DOHH2 (cell line): ENCODE results near the gene CAPN10.

Experiments used
- H3F3A ChIP-seq: fragments of 200-600 bp; sonication (generic), shearing (Covaris generic); 2 replicates; pipeline ENCODE4 v1.6.0; 2016; ENCODE audit warnings: antibody characterized with exemption, mild to moderate bottlenecking; ENCODE audit not compliant: control insufficient read depth, insufficient read depth
- H3K27ac ChIP-seq: fragments of 200-600 bp; sonication (generic); 2 replicates; pipeline ENCODE4 v1.5.1; 2014; ENCODE audit warnings: low read depth, mild to moderate bottlenecking, low read length, moderate library complexity
- H3K27me3 ChIP-seq: fragments of 200-600 bp; sonication (generic); 2 replicates; pipeline ENCODE4 v1.6.1; 2014; ENCODE audit warnings: mild to moderate bottlenecking, low read length, mixed read lengths; ENCODE audit not compliant: control insufficient read depth
- H3K36me3 ChIP-seq: fragments of 200-600 bp; sonication (generic); 2 replicates; pipeline ENCODE4 v1.6.1; 2014; ENCODE audit warnings: mild to moderate bottlenecking, low read length, moderate library complexity, mixed read lengths; ENCODE audit not compliant: control insufficient read depth
- H3K4me1 ChIP-seq: fragments of 200-600 bp; sonication (generic); 2 replicates; pipeline ENCODE4 v1.6.1; 2014; ENCODE audit warnings: mild to moderate bottlenecking, low read length, mixed read lengths; ENCODE audit not compliant: control insufficient read depth
- H3K4me2 ChIP-seq: fragments of 200-600 bp; sonication (generic); 2 replicates; pipeline ENCODE4 v1.6.0; 2014; ENCODE audit warnings: mild to moderate bottlenecking, low read length, moderate library complexity
- H3K4me3 ChIP-seq: fragments of 200-600 bp; sonication (generic); 2 replicates; pipeline ENCODE4 v1.5.1; 2014; ENCODE audit warnings: mild to moderate bottlenecking, low read length, mixed read lengths
- H3K79me2 ChIP-seq: fragments of 200-600 bp; sonication (generic); 2 replicates; pipeline ENCODE4 v1.6.1; 2014; ENCODE audit warnings: mild to moderate bottlenecking, low read length, mixed read lengths; ENCODE audit not compliant: control insufficient read depth
- H3K9me2 ChIP-seq: fragments of 200-600 bp; sonication (generic); replicated peaks from 2 replicates; pipeline ENCODE4 v1.6.1; 2014; ENCODE audit warnings: mild to moderate bottlenecking, low read length, mixed read lengths; ENCODE audit not compliant: control insufficient read depth
- H3K9me3 ChIP-seq: fragments of 200-600 bp; sonication (generic); 2 replicates; pipeline ENCODE4 v1.6.1; 2014; ENCODE audit warnings: antibody characterized with exemption, low read length, mixed read lengths; ENCODE audit not compliant: control insufficient read depth, insufficient read depth
- H4K20me1 ChIP-seq: fragments of 200-600 bp; sonication (generic); 2 replicates; pipeline ENCODE4 v1.6.0; 2014; ENCODE audit warnings: low read depth, mild to moderate bottlenecking, antibody characterized with exemption, low read length, moderate library complexity; ENCODE audit not compliant: control insufficient read depth, insufficient read depth
- EZH2phosphoT487 ChIP-seq: fragments of 200-600 bp; sonication (generic); IDR thresholded peaks from 2 replicates; pipeline ENCODE4 v1.6.1; 2017; ENCODE audit warnings: borderline replicate concordance, mild to moderate bottlenecking, antibody characterized with exemption, low read length, moderate library complexity, mixed read lengths
- TF ChIP-seq, protein P1 (sequence below): fragments of 200-600 bp; sonication (generic); IDR thresholded peaks from one replicate; pipeline ENCODE4 v1.5.1; 2014; ENCODE audit warnings: antibody characterized with exemption, mild to moderate bottlenecking, low read depth, low read length; ENCODE audit not compliant: poor library complexity, severe bottlenecking

The CAPN10 gene

DNA sequence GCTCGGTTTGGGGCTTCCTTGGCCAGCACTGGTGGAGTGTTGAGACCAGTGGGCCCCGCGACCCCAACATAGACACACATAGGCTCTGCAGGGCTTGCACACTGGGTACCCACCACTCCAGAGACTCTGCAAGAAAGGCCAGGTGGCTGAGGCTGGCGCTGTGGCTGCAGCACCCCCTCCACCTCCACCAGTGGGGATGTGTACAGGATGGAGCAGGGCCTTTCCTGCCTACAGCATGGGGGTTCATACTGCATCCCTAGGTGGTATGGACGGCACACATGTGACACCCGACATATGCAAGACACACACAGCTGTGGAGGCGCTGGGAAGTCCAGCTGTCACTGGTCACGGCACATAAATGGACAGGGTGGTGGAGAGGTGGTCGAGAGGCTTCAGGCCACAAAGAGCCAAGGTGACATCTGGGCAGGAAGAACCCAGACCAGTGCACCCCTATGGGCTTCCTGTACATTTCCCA lies 17.0 kb upstream of the CAPN10 start:
- Histone ChIP-seq H3K9me2 (no peaks in the 10 kb centered on the region), H3K4me3 (peak overlapping the region; percentile 97), H3K36me3 (peaks cover 12% of the 10 kb centered on the region), H4K20me1 (peaks cover 5% of the 10 kb centered on the region), H3K27ac (peak overlapping the region; percentile 50; the same call in 1 of the 2 replicates), H3K4me2 (peak overlapping the region; percentile 100), H3K4me1 (peaks cover 47% of the 10 kb centered on the region), H3K79me2 (peaks cover 65% of the 10 kb centered on the region), H3K9me3 (no peaks in the 10 kb centered on the region), H3K27me3 (no peaks in the 10 kb centered on the region), H3F3A (peaks cover 13% of the 10 kb centered on the region)
- TF ChIP-seq, protein P1, sequence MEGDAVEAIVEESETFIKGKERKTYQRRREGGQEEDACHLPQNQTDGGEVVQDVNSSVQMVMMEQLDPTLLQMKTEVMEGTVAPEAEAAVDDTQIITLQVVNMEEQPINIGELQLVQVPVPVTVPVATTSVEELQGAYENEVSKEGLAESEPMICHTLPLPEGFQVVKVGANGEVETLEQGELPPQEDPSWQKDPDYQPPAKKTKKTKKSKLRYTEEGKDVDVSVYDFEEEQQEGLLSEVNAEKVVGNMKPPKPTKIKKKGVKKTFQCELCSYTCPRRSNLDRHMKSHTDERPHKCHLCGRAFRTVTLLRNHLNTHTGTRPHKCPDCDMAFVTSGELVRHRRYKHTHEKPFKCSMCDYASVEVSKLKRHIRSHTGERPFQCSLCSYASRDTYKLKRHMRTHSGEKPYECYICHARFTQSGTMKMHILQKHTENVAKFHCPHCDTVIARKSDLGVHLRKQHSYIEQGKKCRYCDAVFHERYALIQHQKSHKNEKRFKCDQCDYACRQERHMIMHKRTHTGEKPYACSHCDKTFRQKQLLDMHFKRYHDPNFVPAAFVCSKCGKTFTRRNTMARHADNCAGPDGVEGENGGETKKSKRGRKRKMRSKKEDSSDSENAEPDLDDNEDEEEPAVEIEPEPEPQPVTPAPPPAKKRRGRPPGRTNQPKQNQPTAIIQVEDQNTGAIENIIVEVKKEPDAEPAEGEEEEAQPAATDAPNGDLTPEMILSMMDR: no peak
- no peak for TF ChIP-seq EZH2phosphoT487

DNA sequence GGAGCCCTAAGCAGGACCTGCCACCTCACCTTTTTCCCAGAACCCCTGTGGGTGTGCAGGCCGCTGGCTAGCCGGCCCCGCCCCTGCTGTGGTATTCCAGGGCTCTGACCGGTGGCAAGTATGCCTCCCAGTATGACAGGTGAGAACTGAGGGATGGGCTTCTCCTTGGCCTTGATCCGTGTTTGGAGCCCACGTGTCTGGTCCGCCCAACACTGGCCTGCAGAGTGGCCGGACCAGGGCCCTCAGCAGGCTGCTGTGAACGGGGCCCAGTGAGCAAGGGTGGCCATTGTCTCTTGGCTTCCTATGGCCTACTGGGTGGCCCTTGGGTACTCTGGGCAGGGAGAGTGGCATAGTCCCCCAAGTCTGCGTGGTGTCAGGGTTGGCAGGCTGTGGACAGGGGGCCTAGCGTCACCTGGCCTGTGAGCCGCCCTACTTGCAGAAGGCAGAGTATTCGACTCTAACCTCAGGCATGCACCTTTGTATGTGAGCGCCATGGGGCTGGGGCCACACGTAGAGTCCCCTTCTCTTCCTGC lies 16.5 kb upstream of the CAPN10 start:
- TF ChIP-seq, protein P1: no peak
- TF ChIP-seq EZH2phosphoT487: no peak
- H3K4me1 ChIP-seq: peaks cover 42% of the 10 kb centered on the region
- peak overlapping the region; percentile 100 for H3K4me2 ChIP-seq
- H3F3A ChIP-seq: peaks cover 13% of the 10 kb centered on the region
- H3K4me3 ChIP-seq: peak overlapping the region; percentile 97
- peaks cover 5% of the 10 kb centered on the region for H4K20me1 ChIP-seq
- no peaks in the 10 kb centered on the region for H3K9me2 ChIP-seq
- H3K27me3 ChIP-seq: no peaks in the 10 kb centered on the region
- H3K79me2 ChIP-seq: peaks cover 60% of the 10 kb centered on the region
- no peak overlapping the region for H3K27ac ChIP-seq
- peaks cover 15% of the 10 kb centered on the region for H3K36me3 ChIP-seq
- H3K9me3 ChIP-seq: no peaks in the 10 kb centered on the region

DNA sequence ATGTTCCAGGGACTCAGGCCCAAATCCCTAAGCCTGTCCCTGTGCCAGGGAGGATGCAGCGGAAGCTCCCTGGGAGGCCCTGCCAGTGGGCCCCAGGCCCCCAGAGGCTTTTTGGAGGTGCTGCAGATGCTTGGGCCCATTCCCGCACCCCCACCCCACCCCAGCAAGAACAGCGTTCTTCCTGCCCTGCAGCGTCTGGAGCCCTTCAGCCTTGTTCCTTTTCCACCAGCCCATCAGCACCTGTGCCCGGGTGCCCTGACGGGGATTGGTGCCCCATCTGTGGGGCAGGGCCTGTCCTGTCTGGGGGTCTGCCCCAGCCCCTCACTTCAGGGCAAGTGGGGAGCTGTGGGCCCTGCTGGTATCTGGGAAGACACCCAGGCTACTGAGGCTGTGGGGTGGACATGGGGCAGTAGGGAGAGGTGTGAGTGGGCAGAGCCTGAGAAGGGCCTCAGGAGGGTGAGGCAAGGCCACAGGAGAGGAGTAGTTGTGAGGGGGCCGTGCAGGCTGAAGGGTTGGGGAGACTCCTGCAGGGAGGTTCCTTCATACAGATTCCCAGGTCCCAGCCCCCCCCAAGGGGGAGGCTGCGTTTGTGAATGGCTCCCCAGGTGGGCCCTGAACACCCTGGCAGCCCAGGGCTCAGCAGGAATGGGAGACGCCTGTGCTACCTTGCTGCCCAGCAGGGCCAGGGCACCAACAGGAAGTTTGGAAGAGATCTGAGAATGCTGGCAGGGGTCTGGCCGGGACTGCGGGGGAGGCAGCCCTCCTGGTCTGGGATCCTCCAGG lies 15.8 kb upstream of the CAPN10 start:
- Histone ChIP-seq H3K9me2 (no peaks in the 10 kb centered on the region), H3K27me3 (no peaks in the 10 kb centered on the region), H3K9me3 (no peaks in the 10 kb centered on the region), H3K36me3 (peaks cover 14% of the 10 kb centered on the region), H4K20me1 (peaks cover 5% of the 10 kb centered on the region), H3K79me2 (peaks cover 54% of the 10 kb centered on the region), H3K27ac (no peak overlapping the region), H3F3A (peaks cover 13% of the 10 kb centered on the region), H3K4me1 (peaks cover 36% of the 10 kb centered on the region), H3K4me3 (no peak overlapping the region), H3K4me2 (peak overlapping the region; percentile 100; the same call in 1 of the 2 replicates)
- no peak for TF ChIP-seq EZH2phosphoT487
- TF ChIP-seq, protein P1: no peak
